Stimulated activated CD8-positive, alpha-beta memory T cell treated with anti-CD3 and anti-CD28 coated beads, Interleukin-7, amount 100 ng/mL, for 48 hours (primary cell): ENCODE measurements around the gene POLE2.
A peak's percentile ranks its signal among the peaks of the same experiment; 100 is the strongest.
"Not testable (repeated sequence)": the region's sequence is repeated elsewhere in the genome, so short reads cannot be mapped to it uniquely, and the experiment has no call there.

Source experiments
- DNase-seq, 2 donors: peaks; one replicate each; pipeline ENCODE4 v3.0.0-alpha.2; 2020; ENCODE audit warnings: low read depth in 1 of 2; ENCODE audit errors: extremely low read depth in 1 of 2

POLE2 gene

DNA sequence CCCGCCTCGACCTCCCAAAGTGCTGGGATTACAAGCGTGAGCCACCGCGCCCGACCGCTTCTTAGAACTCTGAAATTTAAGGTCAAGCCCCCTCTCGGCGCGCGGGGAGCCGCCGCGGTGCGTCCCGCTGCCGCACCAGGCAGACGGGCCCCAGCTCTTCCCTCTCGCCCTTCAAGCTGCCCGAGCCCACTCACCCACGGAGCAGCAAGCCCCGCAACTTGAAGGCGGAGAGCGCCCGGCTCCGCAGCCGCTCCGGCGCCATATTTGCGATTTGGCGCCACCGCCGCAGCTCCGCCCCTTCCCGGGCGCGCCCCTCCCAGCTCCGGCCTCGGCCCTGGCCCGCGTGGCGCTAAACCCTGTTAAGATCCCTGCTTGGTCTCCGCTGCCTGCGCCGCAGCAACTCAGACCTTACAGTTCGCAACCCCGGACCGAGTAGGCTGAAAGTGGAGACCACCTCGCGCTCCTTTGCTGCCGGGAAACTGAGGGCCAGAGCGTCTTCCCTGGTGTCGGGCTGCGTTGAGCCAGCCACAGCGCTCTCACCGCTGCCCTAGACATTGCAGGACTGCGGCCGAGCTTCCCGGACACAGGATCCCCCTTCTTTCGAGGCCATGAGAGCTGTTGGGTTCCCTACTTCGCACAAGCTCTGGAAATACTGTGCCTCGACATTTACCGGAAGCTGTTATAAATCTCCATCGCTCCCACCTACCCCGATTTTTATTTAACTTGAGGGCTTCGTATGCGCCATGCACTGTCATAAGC is at the start of gene POLE2:
POLE2 (minus strand) TSS at position 273 of the 759 bp plus-strand sequence; CDS start at position 262, 11 bp downstream.
- DNase-seq, result peak; percentile 66

GRCh38 chr14:49735669-49736068 is 47.7 kb upstream of the POLE2 start:
- DNase-seq, result not testable (repeated sequence)

DNA sequence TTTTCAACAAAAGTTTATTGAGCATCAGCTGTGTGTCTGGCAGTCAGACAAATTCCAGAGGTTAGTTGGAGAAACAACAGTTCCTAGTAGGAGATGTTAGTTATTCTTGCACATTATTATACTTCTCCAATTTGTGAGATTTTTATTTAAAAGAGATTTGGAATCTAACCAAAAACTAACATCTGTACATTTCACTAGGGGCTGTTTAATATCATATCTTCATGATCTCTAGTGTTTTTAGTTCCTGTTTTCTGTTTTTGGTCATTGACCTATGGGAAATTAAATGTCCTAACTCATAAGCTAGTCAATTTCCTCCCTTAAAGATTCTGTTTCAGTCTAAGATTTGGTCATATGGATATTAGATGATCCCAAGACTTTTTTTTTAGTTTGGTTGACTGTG is 45.8 kb upstream of the POLE2 start:
- DNase-seq, result no peak

DNA sequence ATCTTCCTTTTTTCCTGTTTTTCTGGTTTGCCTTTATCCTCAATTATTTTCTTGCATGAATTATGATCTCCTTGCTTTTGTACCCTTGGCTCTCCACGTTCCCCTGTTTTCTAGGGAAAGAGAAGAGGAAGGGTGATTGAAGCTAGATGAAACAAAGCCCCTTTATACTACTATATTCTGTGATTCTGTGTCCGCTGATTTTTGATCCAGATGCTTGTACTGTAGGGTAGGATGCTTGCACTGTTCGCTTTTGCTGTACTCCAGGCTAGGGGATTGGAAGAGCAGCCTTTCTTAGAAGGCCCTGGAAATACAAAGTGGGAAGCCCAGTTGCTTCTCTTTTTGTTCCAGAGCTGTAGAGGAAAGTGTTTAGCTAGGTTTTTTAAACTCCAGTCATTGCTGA is 44.9 kb upstream of the POLE2 start:
- no peak for DNase-seq

GRCh38 chr14:49727171-49727570 is 39.2 kb upstream of the POLE2 start:
- DNase-seq, result no peak

DNA sequence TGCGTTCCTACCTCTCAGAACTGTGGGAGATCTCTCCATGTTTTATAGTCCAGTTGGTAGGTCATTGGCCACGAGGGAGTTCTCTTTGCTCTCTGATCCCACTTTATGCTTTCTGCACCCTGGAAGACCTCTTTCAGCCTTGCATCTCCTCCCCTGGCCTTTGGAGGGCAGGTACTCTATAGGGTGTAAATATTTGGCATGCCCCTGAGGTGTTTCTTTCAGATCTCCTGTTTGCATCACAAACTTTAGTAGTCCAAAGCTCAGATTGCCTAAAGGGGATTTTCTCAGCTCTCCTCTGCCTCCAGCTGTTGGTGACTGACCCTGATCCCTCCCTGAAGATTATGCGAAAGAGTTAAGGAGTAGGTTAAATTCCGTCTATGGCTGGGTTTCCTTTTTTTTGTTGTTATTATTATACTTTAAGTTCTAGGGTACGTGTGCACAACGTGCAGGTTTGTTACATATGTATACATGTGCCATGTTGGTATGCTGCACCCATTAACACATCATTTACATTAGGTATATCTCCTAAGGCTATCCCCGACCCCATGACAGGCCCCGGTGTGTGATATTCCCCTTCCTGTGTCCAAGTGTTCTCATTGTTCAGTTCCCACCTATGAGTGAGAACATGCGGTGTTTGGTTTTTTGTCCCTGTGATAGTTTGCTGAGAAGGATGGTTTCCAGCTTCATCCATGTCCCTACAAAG is 33.9 kb upstream of the POLE2 start:
- DNase-seq, result not testable (repeated sequence)

DNA sequence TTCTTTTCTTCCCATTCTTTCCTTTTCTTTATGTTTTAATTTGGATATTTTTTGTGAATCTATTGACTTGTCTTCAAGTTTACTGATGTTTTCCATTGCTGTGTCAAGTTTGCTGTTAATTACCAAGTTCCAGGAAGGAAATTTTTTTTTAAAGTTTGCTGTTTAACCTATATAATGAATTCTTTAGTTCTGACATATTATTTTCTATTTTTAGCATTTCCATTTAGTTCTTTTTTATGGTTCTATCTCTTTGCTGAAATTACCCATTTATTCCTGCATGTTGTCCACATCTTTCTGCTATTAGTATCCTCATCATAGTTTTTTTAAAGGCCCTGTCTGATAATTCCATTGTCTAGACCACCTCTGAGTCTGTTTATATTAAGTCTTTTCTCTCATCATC is 32.7 kb upstream of the POLE2 start:
- DNase-seq, result no peak

DNA sequence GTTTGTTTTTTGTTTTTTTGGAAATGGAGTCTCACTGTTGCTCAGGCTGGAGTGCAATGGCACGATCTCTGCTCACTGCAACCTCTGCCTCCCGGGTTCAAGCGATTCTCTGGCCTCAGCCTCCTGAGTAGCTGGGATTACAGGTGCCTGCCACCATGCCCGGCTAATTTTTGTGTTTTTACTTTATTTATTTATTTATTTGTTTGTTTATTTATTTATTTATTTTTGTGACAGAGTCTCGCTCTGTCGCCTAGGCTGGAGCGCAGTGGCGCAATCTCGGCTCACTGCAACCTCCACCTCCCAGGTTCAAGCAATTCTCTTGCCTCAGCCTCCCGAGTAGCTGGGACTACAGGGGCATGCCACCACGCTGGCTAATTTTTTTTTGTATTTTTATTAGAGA is 23.0 kb upstream of the POLE2 start:
- DNase-seq, result not testable (repeated sequence)

GRCh38 chr14:49704471-49704870 is 16.5 kb upstream of the POLE2 start:
- DNase-seq, result not testable (repeated sequence)

- DNase-seq, result no peak
Observed at GRCh38 chr14:49703965-49704364, 16.0 kb upstream of the POLE2 start.

- no peak for DNase-seq
Observed at GRCh38 chr14:49702725-49703124, 14.7 kb upstream of the POLE2 start.

GRCh38 chr14:49693735-49694124 is 5.7 kb upstream of the POLE2 start:
- DNase-seq, result not testable (repeated sequence)

DNA sequence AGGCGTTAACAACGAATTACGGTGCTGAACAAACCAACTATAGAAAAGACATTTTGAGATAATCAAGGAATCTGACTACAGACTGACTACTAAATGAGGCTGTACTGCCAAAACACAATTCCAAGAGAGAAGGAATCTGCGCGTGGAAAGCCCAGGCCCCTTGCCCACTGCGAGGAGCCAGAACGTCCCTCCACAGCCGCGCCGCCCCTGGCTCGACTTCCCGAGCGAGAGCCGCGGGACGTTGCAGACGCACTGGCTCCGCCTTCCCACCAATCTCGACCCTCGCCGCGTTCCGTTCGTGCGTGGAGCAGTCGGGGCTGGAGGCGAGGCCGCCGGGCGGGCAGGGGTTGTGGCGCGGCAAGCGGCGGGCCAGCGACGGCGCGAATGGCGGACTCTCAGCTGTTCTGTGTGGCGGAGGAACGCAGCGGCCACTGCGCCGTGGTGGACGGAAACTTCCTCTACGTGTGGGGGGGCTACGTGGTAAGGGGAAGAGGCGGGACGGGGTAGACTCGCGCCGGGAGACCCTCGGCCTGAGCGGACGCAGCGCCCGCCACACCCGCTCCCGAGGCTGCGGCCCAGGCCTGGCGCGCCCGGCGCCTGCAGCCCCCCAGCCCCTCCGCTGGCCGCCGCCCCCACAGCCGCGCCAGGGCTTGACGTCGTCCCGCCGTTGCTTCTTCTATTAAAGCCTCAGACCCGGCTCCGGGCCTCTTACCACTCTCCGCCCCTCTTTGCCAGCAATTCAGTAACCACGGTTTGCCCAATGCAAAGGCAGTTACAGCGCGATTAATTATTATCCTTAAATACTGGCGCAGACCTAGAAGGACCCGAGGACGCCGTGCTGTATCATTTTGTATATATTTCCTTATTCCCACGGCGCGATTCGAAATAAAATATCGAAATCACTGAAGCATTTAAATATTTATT is 5.1 kb upstream of the POLE2 start, which contains the start of gene KLHDC1:
KLHDC1 (plus strand) TSS at position 310 of the 924 bp plus-strand sequence; CDS start at position 385, 75 bp downstream.
- DNase-seq, result peak; percentile 50 to 60

DNA sequence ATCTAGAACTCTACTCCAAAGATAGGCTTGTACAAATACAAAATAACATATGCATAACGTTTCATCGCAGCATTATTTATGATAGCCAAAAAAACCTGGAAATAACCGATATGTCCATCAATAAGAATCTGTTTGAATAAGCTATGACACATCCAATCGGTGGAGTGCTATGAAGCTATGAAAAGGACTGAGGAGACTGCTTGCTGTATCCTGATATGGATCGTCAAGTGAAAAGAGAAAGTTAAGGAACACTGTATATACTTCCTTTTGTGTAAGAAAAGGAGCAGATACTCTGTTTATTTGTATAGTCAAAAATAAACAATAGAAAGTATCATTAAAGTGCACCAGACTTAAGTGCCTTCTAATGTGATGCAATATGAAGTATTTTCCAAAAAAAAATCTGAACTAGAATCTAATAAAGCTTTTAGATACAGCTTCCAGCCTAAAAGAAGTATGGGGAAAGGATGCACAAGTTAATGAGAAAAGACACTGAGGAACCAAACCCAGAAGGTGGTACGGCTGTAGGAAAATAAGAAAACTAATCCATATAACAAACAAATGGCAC is 4.3 kb upstream of the POLE2 start:
- DNase-seq, result no peak

GRCh38 chr14:49691031-49691430 is 3.0 kb upstream of the POLE2 start:
- no peak for DNase-seq

DNA sequence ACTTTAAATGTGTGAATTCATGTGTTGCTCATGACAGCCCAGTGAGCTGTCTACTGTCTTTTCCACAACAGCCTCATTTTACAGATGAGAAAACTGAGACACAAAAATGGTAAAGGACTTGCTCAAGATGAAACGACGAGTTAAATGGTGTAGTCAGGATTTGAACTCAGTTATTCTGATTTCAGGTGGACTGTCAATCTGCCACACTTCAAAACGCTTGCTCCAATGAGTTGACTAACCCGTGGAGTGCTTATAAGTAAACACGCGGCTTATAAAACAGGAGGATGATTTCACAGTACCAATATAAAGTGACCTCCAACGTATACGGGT is 652 bp upstream of the POLE2 start:
- no peak for DNase-seq

GRCh38 chr14:49686425-49686824 is 1.6 kb downstream of the POLE2 start:
- no peak for DNase-seq

DNA sequence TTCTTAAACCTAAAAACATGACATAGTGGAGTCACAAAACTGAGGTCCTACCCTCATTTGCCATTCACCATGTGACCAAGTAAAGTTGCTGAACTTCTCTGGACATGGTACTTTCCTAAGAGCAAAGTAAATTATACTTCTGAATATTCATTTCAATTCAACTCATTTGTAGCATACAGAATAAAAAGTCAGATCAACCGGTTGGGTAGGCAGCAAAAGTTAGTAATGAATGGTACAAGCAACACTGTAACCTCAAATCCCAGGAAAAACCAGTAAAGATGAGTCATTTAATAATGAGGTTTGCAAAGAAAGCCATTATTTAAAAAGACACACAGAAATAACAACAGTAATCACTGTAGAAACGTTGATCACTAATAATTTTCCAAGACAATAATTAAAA is 8.7 kb downstream of the POLE2 start:
- DNase-seq, result no peak

DNA sequence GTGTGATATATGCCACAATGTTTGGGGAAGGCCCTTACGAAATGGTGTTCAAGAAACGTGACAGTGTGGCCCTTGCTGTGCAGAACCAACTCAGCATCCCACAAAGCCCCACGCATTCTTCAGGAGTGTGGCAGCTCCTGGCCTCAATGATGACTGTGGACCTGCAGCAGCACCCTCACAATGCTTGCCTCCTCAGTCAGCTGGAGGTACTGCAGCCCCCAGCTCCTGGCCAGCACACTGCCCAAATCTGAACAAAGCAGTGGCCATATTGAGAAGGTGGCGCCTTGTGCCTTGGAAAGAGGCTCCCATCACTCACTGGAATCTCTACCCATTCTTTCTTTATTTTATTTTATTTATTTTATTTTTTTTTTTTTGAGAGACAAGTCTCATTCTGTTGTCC is 10.4 kb downstream of the POLE2 start:
- no peak for DNase-seq

DNA sequence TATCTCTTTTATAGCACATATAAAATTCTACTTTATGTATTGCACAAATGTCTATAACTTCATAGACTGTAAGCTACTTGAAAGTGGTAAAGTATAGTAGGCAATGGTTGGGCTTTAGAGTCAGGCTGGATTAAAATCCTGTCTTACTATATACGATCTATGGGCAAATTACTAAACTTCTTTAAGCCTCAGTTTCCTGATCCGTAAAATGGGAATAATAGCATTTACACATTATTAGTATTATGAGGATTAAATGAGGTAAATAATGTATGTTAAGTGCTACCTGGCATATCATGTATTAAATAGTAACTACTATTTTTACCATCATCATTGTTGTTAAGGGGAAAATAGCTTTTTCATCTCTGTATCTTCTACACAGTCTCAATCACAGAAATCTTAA is 14.4 kb downstream of the POLE2 start:
- DNase-seq, result no peak

- no peak for DNase-seq
Observed at GRCh38 chr14:49670475-49670874, 17.5 kb downstream of the POLE2 start.
